HTERT RPE-1 (cell line): ENCODE measurements around the gene CTSV.
"Not testable (repeated sequence)": the region's sequence is repeated elsewhere in the genome, so short reads cannot be mapped to it uniquely, and the experiment has no call there.

Experiments used
- in situ Hi-C: fragments of 300-500 bp; cut with MboI; formaldehyde crosslinking; loops from 4 replicates; pipeline ENCODE4 v1.14.3; 2020; ENCODE audit warnings: low sequenced_read_pairs

Gene CTSV

GRCh38 chr9:97038611-97039513 is at the start of gene CTSV:
TSS of gene CTSV (minus strand) at chr9:97039142. CDS start at chr9:97038043, 1,099 bp downstream.
- in situ Hi-C loops, result no loop called here

GRCh38 chr9:97087668-97088215 is 48.8 kb upstream of the CTSV start:
- in situ Hi-C loops, result not testable (repeated sequence)

- in situ Hi-C loops, result not testable (repeated sequence)
Measured at GRCh38 chr9:97084562-97084991, 45.6 kb upstream of the CTSV start.

- in situ Hi-C loops, result no loop called here
Measured at GRCh38 chr9:97078362-97078761, 39.4 kb upstream of the CTSV start.

- in situ Hi-C loops, result no loop called here
Measured at GRCh38 chr9:97077452-97078295, 38.7 kb upstream of the CTSV start.

GRCh38 chr9:97076731-97077451 is 37.9 kb upstream of the CTSV start:
- in situ Hi-C loops, result not testable (repeated sequence)

- in situ Hi-C loops, result no loop called here
Measured at GRCh38 chr9:97076238-97076637, 37.3 kb upstream of the CTSV start.

- in situ Hi-C loops, result no loop called here
Measured at GRCh38 chr9:97075289-97075985, 36.5 kb upstream of the CTSV start.

- in situ Hi-C loops, result no loop called here
Measured at GRCh38 chr9:97073506-97073905, 34.6 kb upstream of the CTSV start.

- in situ Hi-C loops, result no loop called here
Measured at GRCh38 chr9:97072285-97072776, 33.4 kb upstream of the CTSV start.

- in situ Hi-C loops, result not testable (repeated sequence)
Measured at GRCh38 chr9:97070325-97070724, 31.4 kb upstream of the CTSV start.

- in situ Hi-C loops, result no loop called here
Measured at GRCh38 chr9:97067490-97067889, 28.5 kb upstream of the CTSV start.

GRCh38 chr9:97064176-97064575 is 25.2 kb upstream of the CTSV start:
- in situ Hi-C loops, result no loop called here

GRCh38 chr9:97060796-97061195 is 21.9 kb upstream of the CTSV start:
- in situ Hi-C loops, result no loop called here

GRCh38 chr9:97059626-97060025 is 20.7 kb upstream of the CTSV start:
- in situ Hi-C loops, result no loop called here

- in situ Hi-C loops, result no loop called here
Measured at GRCh38 chr9:97057651-97058050, 18.7 kb upstream of the CTSV start.

GRCh38 chr9:97055891-97056290 is 16.9 kb upstream of the CTSV start:
- in situ Hi-C loops, result not testable (repeated sequence)

GRCh38 chr9:97053717-97054116 is 14.8 kb upstream of the CTSV start:
- in situ Hi-C loops, result no loop called here

- in situ Hi-C loops, result no loop called here
Measured at GRCh38 chr9:97052735-97053134, 13.8 kb upstream of the CTSV start.

GRCh38 chr9:97046228-97046627 is 7.3 kb upstream of the CTSV start:
- in situ Hi-C loops, result no loop called here
